Measurements from ENCODE around the gene CHERP. TPM values are rescaled to one million over a fixed set of nuclear protein-coding genes. Genes with fewer than 3 reads are reported as not detected.
"Not testable (repeated sequence)": the region's sequence is repeated elsewhere in the genome, so short reads cannot be mapped to it uniquely, and the experiment has no call there.

Gene CHERP
- polyA plus RNA-seq, 4 donors: 9.8 to 43.9 (median 17.7) TPM

DNA sequence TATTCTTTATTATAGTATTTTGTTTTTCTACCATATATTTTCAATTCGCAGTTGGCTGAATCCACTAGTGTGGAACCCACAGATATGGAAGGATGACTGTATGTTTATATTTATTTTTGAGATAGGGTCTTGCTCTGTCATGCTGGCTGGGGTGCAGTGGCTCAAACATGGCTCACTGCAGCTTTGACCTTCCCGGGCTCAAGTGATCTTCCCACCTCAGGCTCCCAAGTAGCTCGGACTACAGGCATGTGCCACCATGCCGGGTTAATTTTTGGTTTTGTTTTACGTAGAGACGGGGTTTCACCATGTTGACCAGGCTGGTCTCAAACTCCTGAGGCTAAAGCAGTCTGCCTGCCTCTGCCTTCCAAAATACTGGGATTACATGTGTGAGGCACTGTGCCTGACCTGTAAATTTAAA, 20.4 kb upstream of the CHERP start:
- WGBS, 3 donors: 95 to 97% (median 96%) methylated on average over 6 of the region's 6 CpGs
- no peaks in the 10 kb centered on the region for H3K4me1 ChIP-seq (ENCODE audit: control insufficient read depth in 3 of 3, insufficient read depth in 2 of 3, low read depth in 1 of 3, low read length in 2 of 3)
- peaks cover 9 to 55% (median 14%) of the 10 kb centered on the region in 3 donors for H3K36me3 ChIP-seq (ENCODE audit: control insufficient read depth in 3 of 3, insufficient read depth in 2 of 3, low read depth in 1 of 3, low read length in 3 of 3)
- no peaks in the 10 kb centered on the region for H3K9me3 ChIP-seq (ENCODE audit: control insufficient read depth in 2 of 2, insufficient read depth in 1 of 2, low read depth in 1 of 2, low read length in 1 of 2)
- no peak for DNase-seq
- no peaks in the 10 kb centered on the region for H3K27me3 ChIP-seq (ENCODE audit: control insufficient read depth in 3 of 3, insufficient read depth in 3 of 3, low read length in 3 of 3)
- H3K4me3 ChIP-seq (ENCODE audit: low read depth in 1 of 3, low read length in 3 of 3): no peak overlapping the region
- no peak overlapping the region for H3K27ac ChIP-seq (ENCODE audit: low read depth in 1 of 3, low read length in 2 of 3)
- no peak for FAIRE-seq

DNA sequence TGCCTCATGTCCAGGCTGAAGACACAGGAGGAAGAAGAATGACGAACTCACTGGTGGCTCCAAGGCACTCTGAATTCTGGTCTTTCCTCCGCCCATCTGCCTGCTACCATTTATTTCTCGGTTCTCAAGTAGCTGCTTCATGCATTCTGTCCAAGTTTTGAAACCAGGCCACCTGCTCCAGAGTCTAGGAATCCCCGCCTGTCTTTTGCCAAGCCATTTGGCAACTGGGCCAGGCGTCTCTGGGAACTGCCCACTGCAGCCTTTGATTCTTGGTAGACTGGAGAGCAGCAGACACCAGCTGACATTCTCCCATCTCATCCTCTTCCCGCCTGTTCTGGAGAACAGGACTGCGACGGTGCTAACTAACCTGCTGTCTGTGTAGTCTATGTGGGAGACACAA, 19.1 kb upstream of the CHERP start:
- FAIRE-seq (no peak), DNase-seq (no peak)
- Histone ChIP-seq H3K9me3 (ENCODE audit: control insufficient read depth in 2 of 2, insufficient read depth in 1 of 2, low read depth in 1 of 2, low read length in 1 of 2) (no peaks in the 10 kb centered on the region), H3K4me1 (ENCODE audit: control insufficient read depth in 3 of 3, insufficient read depth in 2 of 3, low read depth in 1 of 3, low read length in 2 of 3) (no peaks in the 10 kb centered on the region), H3K4me3 (ENCODE audit: low read depth in 1 of 3, low read length in 3 of 3) (no peak overlapping the region), H3K36me3 (ENCODE audit: control insufficient read depth in 3 of 3, insufficient read depth in 2 of 3, low read depth in 1 of 3, low read length in 3 of 3) (peaks cover 9 to 55% (median 10%) of the 10 kb centered on the region in 3 donors), H3K27me3 (ENCODE audit: control insufficient read depth in 3 of 3, insufficient read depth in 3 of 3, low read length in 3 of 3) (no peaks in the 10 kb centered on the region), H3K27ac (ENCODE audit: low read depth in 1 of 3, low read length in 2 of 3) (no peak overlapping the region)
- WGBS, 3 donors: 90 to 94% (median 90%) methylated on average over 8 of the region's 8 CpGs

DNA sequence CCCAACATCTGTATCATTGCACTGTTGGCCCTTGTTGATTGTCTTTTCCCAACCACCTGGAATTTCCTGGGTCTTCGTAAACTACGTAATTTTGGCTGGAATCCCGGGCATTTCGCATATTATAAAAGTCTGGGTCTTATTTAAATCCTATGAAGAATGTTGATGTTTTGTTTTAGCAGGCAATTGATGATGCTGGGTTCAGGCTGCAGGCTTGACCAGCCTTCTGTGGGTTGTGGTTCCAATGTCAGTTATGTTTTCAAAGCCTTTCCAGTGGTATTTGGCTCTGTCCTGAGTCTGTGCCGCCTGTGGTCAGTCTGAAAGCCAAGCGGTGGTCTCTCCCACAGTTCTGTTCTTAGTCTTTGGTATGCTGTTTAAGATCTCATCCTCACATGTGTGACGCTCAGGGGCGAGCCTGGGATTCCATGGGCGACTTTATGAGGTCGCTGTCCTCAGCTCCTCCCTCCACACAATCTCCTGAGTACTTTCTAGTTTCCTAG, 17.6 kb upstream of the CHERP start:
- FAIRE-seq: no peak

GRCh38 chr19:16554776-16555175, 12.5 kb upstream of the CHERP start:
- DNase-seq (no peak), FAIRE-seq (no peak)
- no peak overlapping the region for H3K27ac ChIP-seq (ENCODE audit: low read depth in 1 of 3, low read length in 2 of 3)
- no peak overlapping the region for H3K4me3 ChIP-seq (ENCODE audit: low read depth in 1 of 3, low read length in 3 of 3)
- WGBS, 3 donors: 81 to 92% (median 91%) methylated on average over 8 of the region's 8 CpGs
- H3K36me3 ChIP-seq (ENCODE audit: control insufficient read depth in 3 of 3, insufficient read depth in 2 of 3, low read depth in 1 of 3, low read length in 3 of 3): peaks cover 5 to 54% (median 16%) of the 10 kb centered on the region in 3 donors
- H3K27me3 ChIP-seq (ENCODE audit: control insufficient read depth in 3 of 3, insufficient read depth in 3 of 3, low read length in 3 of 3): no peaks in the 10 kb centered on the region
- H3K9me3 ChIP-seq (ENCODE audit: control insufficient read depth in 2 of 2, insufficient read depth in 1 of 2, low read depth in 1 of 2, low read length in 1 of 2): no peaks in the 10 kb centered on the region
- H3K4me1 ChIP-seq (ENCODE audit: control insufficient read depth in 3 of 3, insufficient read depth in 2 of 3, low read depth in 1 of 3, low read length in 2 of 3): no peaks in the 10 kb centered on the region

More for the DNA sequence above, 17.6 kb upstream of the CHERP start:
- Histone ChIP-seq H3K27me3 (ENCODE audit: control insufficient read depth in 3 of 3, insufficient read depth in 3 of 3, low read length in 3 of 3) (no peaks in the 10 kb centered on the region), H3K4me3 (ENCODE audit: low read depth in 1 of 3, low read length in 3 of 3) (no peak overlapping the region), H3K9me3 (ENCODE audit: control insufficient read depth in 2 of 2, insufficient read depth in 1 of 2, low read depth in 1 of 2, low read length in 1 of 2) (no peaks in the 10 kb centered on the region), H3K36me3 (ENCODE audit: control insufficient read depth in 3 of 3, insufficient read depth in 2 of 3, low read depth in 1 of 3, low read length in 3 of 3) (peaks cover 8 to 54% (median 9%) of the 10 kb centered on the region in 3 donors), H3K4me1 (ENCODE audit: control insufficient read depth in 3 of 3, insufficient read depth in 2 of 3, low read depth in 1 of 3, low read length in 2 of 3) (no peaks in the 10 kb centered on the region), H3K27ac (ENCODE audit: low read depth in 1 of 3, low read length in 2 of 3) (no peak overlapping the region)
- 89 to 93% (median 89%) methylated on average over 10 of the region's 10 CpGs for WGBS, 3 donors
- DNase-seq: no peak

DNA sequence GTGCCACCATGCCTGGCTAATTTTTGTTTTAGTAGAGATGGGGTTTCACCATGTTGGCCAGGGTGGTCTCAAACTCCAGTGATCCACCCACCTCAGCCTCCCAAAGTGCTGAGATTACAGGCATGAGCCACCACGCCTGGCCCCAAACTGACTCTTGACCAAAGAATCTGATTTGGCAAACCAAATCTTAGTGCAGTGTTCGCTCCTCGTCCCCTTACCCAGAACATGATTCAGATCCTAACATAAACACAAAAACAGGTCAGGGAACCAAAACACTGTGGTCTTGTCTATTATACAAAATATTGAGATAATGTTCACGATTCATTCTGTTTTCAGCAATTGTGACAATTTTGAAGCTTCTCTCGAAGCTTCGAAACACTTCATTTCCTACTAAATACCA, 9.7 kb upstream of the CHERP start:
- H3K4me1 ChIP-seq (ENCODE audit: control insufficient read depth in 3 of 3, insufficient read depth in 2 of 3, low read depth in 1 of 3, low read length in 2 of 3); DNase-seq; H3K27me3 ChIP-seq (ENCODE audit: control insufficient read depth in 3 of 3, insufficient read depth in 3 of 3, low read length in 3 of 3); H3K4me3 ChIP-seq (ENCODE audit: low read depth in 1 of 3, low read length in 3 of 3); H3K27ac ChIP-seq (ENCODE audit: low read depth in 1 of 3, low read length in 2 of 3); H3K9me3 ChIP-seq (ENCODE audit: control insufficient read depth in 2 of 2, insufficient read depth in 1 of 2, low read depth in 1 of 2, low read length in 1 of 2); FAIRE-seq: not testable (repeated sequence)
- WGBS, 3 donors: 94 to 98% (median 95%) methylated on average over 6 of the region's 6 CpGs
- H3K36me3 ChIP-seq (ENCODE audit: control insufficient read depth in 3 of 3, insufficient read depth in 2 of 3, low read depth in 1 of 3, low read length in 3 of 3): peaks cover 0 to 50% (median 14%) of the 10 kb centered on the region in 3 donors

DNA sequence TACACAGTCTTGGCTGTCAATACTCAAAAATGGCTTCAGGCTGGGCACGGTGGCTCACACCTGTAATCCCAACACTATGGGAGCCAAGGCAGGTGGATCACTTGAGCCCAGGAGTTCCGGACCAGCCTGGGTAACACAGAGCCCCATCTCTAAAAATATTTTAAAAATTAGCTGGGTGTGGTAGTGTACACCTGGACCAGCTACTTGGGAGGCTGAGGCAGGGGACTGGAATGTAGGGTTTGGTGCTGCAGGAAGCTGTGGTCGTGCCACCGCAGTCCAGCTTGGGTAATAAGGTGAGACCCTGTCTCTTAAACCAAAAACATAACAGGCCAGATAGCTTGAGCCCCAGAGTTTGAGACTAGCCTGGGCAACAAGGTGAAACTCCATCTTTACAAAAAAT, 6.7 kb upstream of the CHERP start:
- no peak overlapping the region for H3K27ac ChIP-seq (ENCODE audit: low read depth in 1 of 3, low read length in 2 of 3)
- peaks cover 0 to 23% (median 11%) of the 10 kb centered on the region in 3 donors for H3K36me3 ChIP-seq (ENCODE audit: control insufficient read depth in 3 of 3, insufficient read depth in 2 of 3, low read depth in 1 of 3, low read length in 3 of 3)
- H3K4me3 ChIP-seq (ENCODE audit: low read depth in 1 of 3, low read length in 3 of 3): no peak overlapping the region
- WGBS, 3 donors: 91 to 97% (median 93%) methylated on average over 4 of the region's 4 CpGs
- H3K4me1 ChIP-seq (ENCODE audit: control insufficient read depth in 3 of 3, insufficient read depth in 2 of 3, low read depth in 1 of 3, low read length in 2 of 3): no peaks in the 10 kb centered on the region
- no peak for DNase-seq
- H3K27me3 ChIP-seq (ENCODE audit: control insufficient read depth in 3 of 3, insufficient read depth in 3 of 3, low read length in 3 of 3): no peaks in the 10 kb centered on the region
- FAIRE-seq: no peak
- H3K9me3 ChIP-seq (ENCODE audit: control insufficient read depth in 2 of 2, insufficient read depth in 1 of 2, low read depth in 1 of 2, low read length in 1 of 2): no peaks in the 10 kb centered on the region

DNA sequence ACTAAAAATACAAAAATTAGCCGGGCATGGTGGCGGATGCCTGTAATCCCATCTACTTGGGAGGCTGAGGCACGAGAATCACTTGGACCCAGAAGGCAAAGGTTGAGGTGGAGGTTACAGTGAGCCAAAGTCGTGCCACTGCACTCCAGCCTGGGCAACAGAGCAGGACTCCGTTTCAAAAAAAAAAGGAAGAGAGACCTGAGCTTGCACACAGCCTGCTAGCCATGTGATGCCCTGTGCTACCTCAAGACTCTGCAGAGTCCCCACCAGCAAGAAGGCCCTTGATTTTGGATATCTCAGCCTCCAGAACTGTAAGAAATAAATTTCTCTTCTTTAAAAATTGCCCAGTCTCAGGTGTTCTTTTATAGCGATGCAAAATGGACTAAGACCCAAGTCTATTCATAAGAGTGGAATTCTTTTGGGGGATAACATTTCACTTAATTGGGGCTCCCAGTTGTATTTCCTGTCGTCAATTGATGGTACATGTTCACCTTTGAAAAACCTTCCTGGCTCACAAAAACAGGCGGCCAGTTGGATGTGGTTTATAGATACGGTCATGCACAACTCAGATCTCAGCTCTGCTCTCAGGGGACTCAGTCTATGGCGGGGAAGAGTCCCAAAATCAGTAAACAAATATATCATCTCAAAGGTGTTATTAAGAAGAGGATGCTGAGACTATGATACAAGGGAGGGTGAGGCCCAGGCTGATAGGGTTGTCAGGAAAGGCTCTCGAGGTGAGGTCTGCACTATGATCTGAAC, 2.4 kb upstream of the CHERP start:
- Histone ChIP-seq H3K36me3 (ENCODE audit: control insufficient read depth in 3 of 3, insufficient read depth in 2 of 3, low read depth in 1 of 3, low read length in 3 of 3) (peaks cover 0 to 14% (median 0%) of the 10 kb centered on the region in 3 donors), H3K4me1 (ENCODE audit: control insufficient read depth in 3 of 3, insufficient read depth in 2 of 3, low read depth in 1 of 3, low read length in 2 of 3) (peaks cover 0 to 10% (median 3%) of the 10 kb centered on the region in 3 donors), H3K27me3 (ENCODE audit: control insufficient read depth in 3 of 3, insufficient read depth in 3 of 3, low read length in 3 of 3) (no peaks in the 10 kb centered on the region), H3K9me3 (ENCODE audit: control insufficient read depth in 2 of 2, insufficient read depth in 1 of 2, low read depth in 1 of 2, low read length in 1 of 2) (no peaks in the 10 kb centered on the region), H3K4me3 (ENCODE audit: low read depth in 1 of 3, low read length in 3 of 3) (no peak overlapping the region), H3K27ac (ENCODE audit: low read depth in 1 of 3, low read length in 2 of 3) (no peak overlapping the region)
- DNase-seq (no peak), FAIRE-seq (no peak)
- WGBS, 3 donors: 84 to 90% (median 85%) methylated on average over 11 of the region's 11 CpGs

DNA sequence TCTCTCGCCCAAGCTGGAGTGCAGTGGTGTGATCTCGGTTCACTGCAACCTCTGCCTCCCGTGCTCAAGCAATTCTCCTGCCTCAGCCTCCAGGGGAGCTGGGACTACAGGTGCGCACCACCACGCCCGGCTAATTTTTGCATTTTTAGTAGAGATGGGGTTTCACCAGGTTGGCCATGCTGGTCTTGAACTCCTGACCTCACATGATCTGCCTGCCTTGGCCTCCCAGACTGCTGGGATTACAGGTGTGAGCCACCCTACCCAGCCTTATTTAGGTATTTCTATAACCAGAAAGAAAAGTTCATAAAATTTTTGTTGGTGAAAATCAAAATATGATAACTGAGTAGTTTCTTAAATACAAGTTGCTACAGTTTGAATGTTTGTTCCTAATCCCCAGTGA, 1.5 kb upstream of the CHERP start:
- WGBS, 3 donors: 69 to 80% (median 73%) methylated on average over 6 of the region's 6 CpGs
- FAIRE-seq; H3K9me3 ChIP-seq (ENCODE audit: control insufficient read depth in 2 of 2, insufficient read depth in 1 of 2, low read depth in 1 of 2, low read length in 1 of 2); H3K27ac ChIP-seq (ENCODE audit: low read depth in 1 of 3, low read length in 2 of 3); H3K27me3 ChIP-seq (ENCODE audit: control insufficient read depth in 3 of 3, insufficient read depth in 3 of 3, low read length in 3 of 3); DNase-seq: not testable (repeated sequence)
- H3K36me3 ChIP-seq (ENCODE audit: control insufficient read depth in 3 of 3, insufficient read depth in 2 of 3, low read depth in 1 of 3, low read length in 3 of 3): peaks cover 0 to 20% (median 0%) of the 10 kb centered on the region in 3 donors
- peak overlapping the region in 1 of 3 donors; percentile 93 for H3K4me3 ChIP-seq (ENCODE audit: low read depth in 1 of 3, low read length in 3 of 3)
- H3K4me1 ChIP-seq (ENCODE audit: control insufficient read depth in 3 of 3, insufficient read depth in 2 of 3, low read depth in 1 of 3, low read length in 2 of 3): peaks cover 0 to 11% (median 3%) of the 10 kb centered on the region in 3 donors

All from small intestine (tissue), 7 donors.